Measurements from ENCODE around the gene MYO1C.
"Not testable (repeated sequence)": the region's sequence is repeated elsewhere in the genome, so short reads cannot be mapped to it uniquely, and the experiment has no call there.

The MYO1C gene

GRCh38 chr17:1420163-1420562, 72.3 kb downstream of the MYO1C start:
- no peak for FAIRE-seq

- FAIRE-seq = not testable (repeated sequence)
These were observed 74.0 kb downstream of the MYO1C start for GRCh38 chr17:1418476-1418875.

- FAIRE-seq = no peak
These were observed 76.1 kb downstream of the MYO1C start for GRCh38 chr17:1416414-1416813.

DNA sequence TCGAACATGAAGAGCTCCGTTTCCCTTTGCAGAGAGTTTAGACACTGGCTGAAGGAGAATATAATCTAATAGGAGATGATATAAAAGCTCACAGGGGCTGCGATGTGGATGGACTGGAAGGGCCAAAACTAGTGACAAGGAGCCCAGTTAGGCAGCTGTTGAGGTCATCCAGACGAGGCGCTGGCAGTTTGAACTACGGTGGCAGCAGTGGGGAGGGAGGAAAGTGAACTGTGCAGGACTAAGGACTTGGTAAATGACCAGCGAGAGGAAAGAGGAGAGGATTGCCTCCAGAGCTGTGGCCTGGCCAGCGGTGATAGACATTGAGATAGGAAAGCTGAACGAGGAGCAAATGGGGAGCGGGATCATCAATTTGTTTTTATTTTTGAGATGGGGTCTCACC, 77.9 kb downstream of the MYO1C start:
- no peak for FAIRE-seq
